Stimulated activated CD4-positive, alpha-beta T cell treated with anti-CD3 and anti-CD28 coated beads, Interleukin-12 subunit alpha, Interleukin-12 subunit beta, amount 100 ng/mL, for 24 hours (primary cell): Measurements from ENCODE around the gene SMYD3.
"Not testable (repeated sequence)": the region's sequence is repeated elsewhere in the genome, so short reads cannot be mapped to it uniquely, and the experiment has no call there.

Experiments
- DNase-seq, 2 experiments: peaks; one replicate each; pipeline ENCODE4 v3.0.0-alpha.2; 2020; ENCODE audit warnings: low read depth in 2 of 2

Gene SMYD3

DNA sequence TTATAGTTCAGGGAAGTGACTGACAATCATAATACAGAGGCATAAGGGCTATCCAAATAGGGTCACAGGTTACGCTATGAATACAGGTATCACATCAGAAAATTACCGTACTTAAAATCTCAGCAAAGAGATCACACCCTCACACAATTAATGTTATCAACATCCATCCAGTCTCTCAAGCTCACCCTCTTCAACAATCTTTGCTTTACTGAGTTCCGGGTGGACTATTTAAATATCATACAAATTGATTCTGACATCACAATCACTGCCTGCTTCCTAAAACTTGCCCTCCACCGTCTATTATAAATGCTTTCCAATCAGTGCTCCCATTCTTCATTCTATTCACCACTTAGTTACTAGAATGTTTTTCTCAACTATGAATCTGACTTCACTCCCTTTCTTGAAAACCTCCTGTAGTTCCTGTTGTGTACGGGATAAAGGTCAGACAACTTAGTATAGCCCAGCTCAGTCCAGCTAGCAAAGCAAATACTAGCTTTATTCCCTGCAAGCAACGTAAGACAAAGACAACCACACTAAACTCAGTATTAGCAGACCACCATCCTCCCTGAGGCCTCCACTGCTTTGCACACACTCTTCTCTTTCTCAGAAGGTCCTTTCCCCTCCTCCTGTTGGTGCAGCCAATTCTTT, 398.7 kb downstream of the SMYD3 start:
- DNase-seq: no peak

DNA sequence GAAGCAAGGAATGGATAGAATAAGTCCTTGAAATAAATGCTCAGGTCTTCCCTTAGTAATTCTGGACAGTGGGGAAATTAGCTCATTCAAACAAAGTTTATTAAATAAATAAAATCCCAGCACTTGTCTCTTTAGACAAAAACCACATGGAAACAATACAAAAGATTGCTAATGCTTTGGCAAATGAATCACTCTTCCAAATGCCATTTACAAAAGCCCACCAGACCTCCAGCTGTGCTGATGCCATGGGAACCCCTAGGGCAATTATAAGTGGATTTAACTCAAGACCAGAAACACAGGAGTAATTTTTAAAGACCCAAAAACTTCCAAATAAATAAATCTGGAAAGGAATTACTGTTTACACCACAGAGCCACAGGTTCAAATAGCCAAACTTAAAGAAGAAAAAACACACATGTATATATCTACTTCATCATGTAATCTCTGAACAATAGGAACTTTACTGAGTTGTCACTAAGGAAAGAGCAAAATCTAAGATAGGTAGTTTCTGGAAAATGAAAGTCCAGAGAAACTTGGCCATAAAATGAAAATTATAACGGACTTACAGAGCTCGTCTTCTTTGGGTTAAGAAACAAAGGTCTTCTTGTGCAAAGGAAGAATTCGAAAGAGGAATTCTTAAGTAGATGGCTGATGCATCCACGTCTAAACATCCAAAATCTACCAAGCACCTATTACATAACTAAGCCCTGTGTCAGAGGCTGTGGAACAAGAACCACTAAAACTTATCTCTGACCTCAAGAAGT, 399.4 kb downstream of the SMYD3 start:
- DNase-seq: no peak

DNA sequence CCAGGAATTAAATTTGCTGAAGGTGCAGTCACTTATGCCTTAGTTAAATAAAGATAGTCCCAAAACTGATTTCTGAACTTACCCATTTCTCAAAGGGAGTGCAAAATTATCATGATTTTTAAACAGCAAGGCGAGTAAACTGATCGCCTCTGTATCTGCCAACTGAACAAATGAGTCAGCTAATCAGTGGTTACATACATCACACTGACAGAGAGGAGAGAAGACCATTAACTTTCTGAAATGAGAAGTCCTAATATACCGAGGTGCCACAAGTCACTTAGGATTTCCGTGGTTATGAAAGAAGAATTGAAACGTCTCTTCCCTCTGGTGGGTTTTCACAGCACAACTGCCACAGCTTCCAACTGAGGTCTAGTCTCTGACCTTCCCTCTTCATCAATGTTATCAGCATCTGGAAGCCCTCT, 400.7 kb downstream of the SMYD3 start:
- no peak for DNase-seq

DNA sequence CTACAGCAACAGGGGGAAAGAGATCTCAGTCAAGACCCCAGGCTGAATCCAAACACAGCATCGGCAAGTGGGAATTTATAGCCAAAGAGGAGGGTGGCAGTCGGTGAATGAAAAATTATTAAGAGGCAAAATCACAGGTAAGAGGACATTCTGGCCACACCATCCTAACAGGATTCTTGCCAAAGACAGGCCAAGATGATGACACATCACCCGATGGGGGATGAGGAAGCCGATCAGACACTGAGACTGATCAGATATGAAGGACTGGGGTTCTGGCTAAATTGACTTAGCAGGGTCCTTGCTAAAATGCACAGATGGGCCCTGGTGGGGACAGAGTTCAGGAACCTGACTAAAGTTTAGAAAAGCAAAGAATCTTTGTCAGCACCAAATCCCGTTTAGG, 402.2 kb downstream of the SMYD3 start:
- no peak for DNase-seq

DNA sequence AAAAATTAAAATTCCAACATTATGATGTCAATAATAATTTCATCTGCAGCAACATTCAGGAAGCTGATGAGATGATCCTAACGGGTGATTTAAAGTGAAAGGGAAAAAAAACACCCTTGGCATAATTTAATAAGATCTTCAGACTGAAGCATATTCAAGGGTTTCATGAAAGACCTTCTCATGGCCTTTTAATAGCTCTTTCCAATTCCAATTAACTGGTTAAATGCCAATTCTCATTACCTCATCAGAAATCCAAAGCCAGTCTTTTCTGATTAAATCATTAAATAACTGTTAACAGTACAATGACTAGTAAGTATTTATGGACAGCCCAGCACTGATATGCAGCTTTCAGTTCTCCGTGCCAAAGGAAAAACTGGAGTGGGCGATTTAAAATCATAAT, 407.5 kb downstream of the SMYD3 start:
- DNase-seq: no peak

DNA sequence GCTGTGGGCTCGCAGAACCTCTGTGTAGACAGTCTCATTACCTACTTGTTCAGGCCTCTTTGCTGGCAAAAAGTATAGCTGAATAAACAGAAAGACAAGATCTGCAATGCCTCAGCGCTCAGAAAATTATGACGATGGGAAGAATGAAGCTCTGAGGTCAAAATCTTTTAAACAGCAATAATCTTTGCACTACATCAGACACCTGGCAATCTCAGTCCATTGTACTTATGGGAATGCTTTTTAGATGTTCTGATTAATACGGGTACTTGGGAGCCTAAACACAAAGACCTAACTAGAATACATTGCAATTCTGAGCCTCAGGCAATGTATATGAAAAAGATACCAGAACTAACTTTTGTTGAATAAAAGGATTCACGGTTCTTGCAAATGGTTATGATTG, 410.7 kb downstream of the SMYD3 start:
- DNase-seq: no peak

DNA sequence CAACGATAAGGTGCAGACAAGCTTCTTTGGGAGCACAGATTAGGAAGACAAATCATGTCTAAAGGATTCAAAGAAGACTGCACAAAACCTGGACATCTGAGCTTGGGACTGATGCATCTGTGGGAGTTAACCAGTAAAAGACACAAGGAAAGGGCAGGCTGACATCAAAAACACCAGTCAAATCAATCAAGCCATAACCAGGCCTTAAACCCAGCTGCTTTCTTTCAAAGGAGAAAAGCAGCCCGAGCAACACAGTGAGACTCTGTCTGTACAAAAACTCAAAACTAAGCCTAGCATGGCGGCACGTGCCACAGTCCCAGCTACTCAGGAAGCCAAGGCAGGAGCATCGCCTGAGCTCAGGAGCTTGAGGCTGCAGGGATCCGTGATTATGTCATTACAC, 411.6 kb downstream of the SMYD3 start:
- DNase-seq: no peak

DNA sequence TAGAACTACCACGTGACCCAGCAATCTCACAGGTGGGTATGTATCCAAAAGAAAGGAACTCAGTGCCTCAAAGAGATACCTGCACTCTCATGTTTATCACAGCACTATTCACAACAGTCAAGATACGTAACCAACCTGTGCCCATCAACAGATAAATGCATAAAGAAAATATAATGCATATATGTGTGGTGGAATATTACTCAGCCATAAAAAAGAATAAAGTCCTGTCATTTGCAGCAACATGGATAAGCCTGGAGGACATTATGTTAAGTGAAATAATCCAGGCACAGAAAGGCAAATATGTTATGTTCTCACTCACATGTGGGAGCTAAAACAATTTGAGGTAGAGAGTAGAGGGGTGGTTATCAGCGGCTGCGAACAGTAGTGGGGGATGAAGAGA, 413.8 kb downstream of the SMYD3 start:
- no peak for DNase-seq

DNA sequence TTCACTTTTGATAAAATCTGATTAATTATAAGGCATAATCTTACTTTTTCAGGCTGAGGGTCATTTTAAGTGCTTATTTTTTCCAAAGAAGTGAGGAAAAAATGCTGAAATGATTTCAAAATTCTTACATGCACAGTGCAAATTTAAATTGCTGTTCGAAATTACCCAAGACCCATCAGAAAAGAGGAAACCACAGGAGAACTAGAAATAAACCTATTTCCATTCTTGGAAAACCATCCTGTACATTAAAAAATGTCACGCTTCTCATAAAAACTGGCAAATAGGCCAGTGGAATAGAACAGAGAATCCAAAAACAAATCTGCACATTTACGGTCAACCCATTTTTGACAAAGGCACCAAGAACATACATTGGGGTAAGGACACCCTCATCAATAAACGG, 414.9 kb downstream of the SMYD3 start:
- DNase-seq: no peak

DNA sequence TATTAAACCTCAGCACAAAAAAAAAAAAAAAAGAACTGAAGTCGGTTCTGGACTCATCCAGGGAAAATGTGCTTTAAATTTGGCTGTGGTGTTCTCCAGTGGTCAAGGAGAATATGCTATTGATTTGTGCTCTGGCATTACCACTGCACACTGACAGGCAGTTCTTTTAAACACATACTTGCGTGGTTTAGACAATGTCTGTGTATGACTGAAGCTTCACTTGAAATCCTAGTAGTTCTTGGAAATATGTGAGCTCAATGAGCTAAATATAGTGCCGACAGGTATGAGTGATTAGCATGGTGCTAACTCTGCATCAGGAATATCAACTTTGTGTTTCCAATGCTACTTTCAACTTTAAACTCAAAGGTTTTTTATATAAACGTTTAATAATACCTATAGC, 415.6 kb downstream of the SMYD3 start:
- DNase-seq: no peak

DNA sequence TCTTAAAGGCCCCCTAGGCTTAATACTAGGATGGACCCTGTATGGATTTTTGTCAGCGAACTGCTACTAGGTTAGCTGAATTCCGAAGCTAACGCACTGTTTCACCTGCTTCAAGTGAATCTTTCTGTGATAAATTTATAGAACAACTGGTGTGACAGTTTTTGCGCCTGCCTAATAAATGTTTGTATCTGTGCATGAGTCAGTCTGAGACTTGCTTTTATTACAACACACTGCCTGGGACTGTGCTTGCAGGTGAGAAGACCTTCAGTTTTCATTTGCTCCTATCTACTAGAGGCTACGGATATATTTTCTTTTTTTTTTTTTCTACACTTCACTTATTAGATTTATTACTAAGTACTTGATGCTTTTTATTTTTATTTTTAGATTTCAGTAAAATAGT, 420.9 kb downstream of the SMYD3 start:
- no peak for DNase-seq

DNA sequence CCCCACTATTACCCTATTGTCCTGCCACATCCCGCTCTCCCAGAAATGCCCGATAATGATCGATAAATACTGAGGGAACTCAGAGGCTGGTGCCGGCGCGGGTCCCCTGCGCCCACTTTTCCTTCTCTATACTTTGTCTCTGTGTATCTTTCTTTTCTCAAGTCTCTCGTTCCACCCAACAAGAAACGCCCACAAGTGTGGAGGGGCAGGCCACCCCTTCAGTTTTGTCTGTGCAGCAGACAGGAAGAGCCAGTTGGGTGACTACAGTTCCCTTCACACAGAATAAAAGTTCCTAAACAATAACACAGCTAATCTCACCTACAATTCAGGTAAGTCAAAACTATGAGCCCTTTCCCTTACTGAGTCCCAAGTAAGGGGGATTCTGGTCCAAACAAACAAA, 423.7 kb downstream of the SMYD3 start:
- DNase-seq: no peak

DNA sequence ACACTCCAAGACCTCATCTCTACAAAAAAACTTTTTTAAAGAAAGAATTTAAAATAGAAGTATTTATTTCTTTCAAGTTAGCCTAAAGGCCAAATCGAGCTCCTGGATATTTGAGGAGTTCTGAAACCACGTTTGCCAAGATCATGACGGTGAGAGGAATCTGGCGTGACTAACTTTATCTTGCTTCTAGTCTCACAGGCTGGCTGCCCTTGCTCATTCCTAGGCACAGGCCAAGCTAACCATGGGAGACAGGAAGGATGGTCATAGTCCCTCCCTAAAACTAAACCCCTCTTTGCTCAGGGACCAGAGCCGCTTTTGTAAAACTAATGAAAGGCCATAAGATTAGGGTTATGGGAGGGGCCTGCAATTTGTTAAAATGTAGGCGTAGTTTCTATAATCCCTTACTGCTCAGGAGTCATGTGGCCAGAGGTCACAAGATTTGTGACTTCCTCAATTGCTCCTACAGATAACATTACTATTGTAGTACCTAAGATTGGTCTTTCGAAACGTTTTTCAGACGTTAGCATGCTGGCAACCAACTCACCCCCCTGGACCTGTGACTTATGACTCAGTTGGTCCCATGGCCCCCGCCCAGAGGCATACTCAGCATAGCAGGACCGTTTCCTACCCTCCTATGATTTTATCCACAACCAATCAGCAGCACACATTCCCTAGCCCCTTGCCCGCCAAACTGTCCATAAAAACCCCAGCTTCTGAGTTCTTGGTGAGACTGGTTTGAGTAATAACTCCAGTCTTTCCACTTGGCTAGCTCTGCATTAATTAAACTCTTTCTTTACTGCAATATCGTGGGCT, 425.0 kb downstream of the SMYD3 start:
- no peak for DNase-seq

DNA sequence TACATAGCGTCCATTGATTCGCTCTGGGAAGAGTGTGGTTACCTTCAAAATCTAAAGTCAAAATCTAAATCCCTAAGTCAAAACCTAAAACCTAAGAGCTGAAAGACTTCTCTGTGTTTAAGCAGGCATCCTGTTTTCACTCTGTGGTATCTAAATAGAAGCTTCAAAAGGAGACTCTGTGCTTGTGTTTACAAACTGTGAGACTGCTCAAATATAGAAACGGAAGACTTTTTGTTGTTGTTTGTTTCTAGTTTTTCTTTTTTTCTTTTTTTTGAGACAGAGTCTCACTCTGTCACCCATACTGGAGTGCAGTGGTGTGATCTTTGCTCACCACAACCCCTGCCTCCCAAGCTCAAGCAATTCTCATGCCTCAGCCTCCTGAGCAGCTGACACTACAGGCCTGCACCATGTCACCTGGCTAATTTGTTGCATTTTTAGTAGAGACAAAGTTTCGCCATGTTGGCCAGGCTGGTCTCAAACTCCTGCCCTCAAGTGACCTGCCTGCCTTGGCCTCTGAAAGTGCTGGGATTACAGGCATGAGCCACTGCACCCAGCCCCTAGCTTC, 425.9 kb downstream of the SMYD3 start:
- DNase-seq: no peak

DNA sequence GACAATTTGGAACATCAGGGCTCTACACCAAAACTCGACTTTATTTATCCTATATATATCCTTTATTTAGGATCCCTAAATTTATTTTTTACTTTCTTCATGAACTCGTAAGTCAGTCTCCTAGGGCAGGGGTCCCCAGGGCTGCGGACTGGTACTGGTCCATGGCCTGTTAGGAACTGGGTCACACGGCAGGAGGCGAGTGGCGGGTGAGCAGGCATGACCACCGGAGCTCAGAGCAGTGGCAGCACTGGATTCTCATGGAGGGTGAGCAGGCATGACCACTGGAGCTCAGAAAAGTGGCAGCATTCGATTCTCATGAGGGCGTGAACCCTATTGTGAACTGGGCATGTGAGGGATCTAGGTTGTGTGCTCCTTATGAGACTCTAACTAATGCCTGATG, 427.0 kb downstream of the SMYD3 start:
- DNase-seq: no peak

DNA sequence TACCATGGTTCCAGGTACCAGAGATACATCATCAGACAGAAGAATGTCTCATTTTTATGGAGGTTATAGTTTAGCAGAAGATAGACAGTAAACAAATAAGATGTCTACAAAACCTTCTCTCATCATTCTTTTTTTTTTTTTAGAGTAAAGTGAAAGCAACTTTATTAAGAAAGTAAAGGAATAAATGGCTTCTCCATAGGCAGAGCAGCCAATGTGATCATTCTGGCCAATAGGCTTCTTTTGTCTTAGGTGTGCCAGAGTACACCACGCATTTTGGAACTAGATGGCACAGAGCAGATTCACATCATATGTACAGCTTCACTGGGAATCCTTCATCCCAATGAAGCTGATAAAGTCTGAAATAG, 428.2 kb downstream of the SMYD3 start:
- no peak for DNase-seq

DNA sequence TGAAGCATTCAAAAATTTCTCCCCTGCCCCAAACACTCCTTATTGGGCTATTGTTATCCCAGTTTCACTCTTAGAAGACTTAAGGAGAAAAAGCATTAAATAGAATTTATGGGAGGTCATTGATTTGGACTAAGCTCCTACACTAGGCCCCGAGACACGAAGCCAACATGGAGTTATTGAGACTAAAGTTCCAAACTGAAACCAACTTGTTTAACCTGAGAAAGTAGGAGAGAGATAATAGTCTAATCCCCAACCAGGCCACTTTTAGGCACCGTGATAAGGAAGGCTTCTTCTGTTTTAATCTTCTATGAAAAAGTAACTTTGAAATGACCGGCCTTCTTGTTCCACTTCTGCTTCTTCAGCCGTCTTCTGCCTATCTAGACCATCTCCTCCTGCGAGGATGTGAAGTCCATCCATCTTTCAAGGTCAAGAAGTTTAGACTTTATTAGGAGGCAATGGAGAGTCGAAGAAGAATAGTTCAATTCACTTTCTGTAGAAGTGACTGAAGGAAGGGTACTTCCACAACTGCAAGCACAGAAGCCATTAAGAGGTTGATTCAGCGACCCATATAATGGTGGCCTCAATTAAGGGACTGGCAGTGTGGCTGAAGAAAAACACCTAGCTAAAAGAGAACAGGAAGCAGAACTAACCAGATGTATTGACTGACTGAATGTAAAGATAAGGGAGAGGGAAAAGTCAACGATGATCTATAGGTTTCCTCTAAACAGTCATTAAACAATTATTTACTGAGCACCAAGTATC, 428.8 kb downstream of the SMYD3 start:
- DNase-seq: no peak

DNA sequence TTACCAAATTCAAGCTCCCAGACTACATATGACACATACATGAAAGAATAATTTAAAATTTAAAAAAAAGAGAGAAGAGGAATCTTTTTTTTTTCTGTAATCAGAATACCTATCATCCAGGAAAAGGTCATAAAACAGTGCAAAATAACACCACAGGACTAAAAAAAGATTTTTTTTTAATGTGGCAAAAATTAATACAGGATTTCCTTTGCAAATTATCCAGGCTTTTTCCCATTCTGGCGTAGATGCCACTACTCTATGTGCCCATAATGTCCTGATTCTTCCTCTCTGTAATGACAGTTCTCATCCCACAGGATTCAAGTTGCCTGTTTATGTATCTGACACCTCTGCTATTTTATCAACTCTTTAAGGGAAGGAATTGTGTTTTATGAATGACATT, 429.6 kb downstream of the SMYD3 start:
- no peak for DNase-seq

DNA sequence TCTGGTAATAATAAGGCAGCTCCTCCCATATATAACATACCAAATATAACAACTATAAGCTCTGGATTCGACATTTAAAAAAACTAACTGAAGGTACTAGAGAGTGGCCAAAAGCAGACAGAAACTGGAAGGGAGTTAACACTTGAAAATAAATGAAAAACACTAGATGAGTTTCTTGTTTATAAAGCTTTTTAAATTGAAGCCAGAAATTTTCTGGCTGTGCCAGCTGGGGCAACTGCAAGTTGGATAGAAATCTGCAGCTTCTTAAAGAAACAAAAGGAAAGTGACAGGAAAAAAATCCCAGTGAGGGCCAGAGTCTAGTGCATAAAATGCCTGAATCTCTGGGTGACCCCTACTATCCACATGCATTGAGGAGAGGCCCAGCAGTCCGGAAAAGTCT, 432.7 kb downstream of the SMYD3 start:
- no peak for DNase-seq

DNA sequence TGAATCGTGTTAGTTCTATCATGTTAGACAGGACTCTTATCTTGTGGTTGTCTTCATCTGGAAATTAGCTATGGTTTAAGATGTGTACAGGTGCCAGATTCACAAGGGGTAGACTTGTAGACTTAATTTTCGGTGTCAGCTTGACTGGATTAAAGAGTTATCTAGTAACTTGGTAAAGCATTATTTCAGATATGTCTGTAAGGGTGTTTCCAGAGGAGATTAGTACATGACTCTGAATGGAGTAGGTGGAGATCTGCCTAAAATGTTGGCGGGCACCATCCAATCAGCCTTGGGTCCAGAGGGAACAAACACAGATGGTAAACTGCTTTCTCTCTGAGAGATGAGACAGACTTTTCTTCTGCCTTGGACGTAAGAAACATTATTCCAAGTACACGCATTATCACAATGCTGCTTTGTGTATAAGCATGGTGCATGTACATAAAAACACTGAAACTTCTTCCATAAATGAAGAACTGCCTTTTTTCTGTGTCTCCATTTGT, 434.6 kb downstream of the SMYD3 start:
- no peak for DNase-seq

DNA sequence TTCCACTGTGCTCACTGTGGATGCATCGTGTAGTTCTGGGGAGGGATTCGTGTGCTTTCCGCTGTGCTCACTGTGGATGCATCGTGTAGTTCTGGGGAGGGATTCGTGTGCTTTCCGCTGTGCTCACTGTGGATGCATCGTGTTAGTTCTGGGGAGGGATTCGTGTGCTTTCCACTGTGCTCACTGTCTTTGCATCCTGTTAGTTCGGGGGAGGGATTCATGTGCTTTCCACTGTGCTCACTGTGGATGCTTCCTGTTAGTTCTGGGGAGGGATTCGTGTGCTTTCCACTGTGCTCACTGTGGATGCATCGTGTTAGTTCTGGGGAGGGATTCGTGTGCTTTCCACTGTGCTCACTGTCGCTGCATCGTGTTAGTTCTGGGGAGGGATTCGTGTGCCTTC, 435.1 kb downstream of the SMYD3 start:
- not testable (repeated sequence) for DNase-seq

DNA sequence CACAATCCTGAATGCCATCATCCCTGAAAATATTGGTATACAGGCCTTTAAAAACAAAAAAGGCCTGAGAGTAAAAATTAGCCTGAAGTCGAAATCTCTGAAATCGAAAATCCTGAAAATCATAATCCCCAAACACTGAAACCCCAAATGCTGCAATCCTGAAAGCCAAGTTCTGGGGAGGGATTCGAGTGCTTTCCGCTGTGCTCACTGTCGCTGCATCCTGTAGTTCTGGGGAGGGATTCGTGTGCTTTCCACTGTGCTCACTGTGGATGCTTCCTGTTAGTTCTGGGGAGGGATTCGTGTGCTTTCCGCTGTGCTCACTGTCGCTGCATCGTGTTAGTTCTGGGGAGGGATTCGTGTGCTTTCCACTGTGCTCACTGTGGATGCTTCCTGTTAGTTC, 435.5 kb downstream of the SMYD3 start:
- DNase-seq: not testable (repeated sequence)
